ENCODE results near the gene TMEM94. TPM values are rescaled to one million over a fixed set of nuclear protein-coding genes. Genes with fewer than 3 reads are reported as not detected.
"Not testable (repeated sequence)": the region's sequence is repeated elsewhere in the genome, so short reads cannot be mapped to it uniquely, and the experiment has no call there.

The TMEM94 gene
- total RNA-seq, 2 experiments from 2014 or later = 50.4 to 53.5 TPM

DNA sequence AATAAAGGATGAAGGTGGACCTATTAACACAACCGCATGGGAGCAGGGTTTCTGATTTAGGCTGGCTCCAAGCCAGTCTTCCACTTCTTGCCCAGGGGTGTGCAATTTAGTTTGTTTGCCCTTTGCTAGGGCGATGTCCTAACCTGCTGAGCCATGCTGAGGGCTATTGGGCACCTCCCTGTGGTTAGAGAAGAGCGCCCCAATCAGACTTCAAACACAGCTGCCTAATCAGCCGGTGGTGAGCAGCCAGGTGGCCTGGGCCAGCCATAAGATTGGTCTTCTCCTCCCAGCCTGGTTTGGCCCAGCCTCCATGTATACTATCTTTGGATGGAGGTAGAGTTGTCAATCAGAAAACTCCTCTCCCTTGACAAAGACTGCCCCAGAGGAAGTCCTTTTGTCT lies 15.7 kb downstream of the TMEM94 start:
- Mint-ChIP-seq H3K27me3 (ENCODE audit: low read depth) (no peaks in the 10 kb centered on the region), H3K4me1 (ENCODE audit: low read depth) (peaks cover 2% of the 10 kb centered on the region), H3K27ac (no peak overlapping the region), H3K9me3 (no peaks in the 10 kb centered on the region), H3K4me3 (no peak overlapping the region), H3K36me3 (ENCODE audit: low read depth) (peaks cover 6% of the 10 kb centered on the region)
- intact Hi-C loops (cut with micrococcal nuclease) = no loop called here
- CTCF ChIA-PET = interaction anchor here (1.6 kb wide), 1 partner anchor 60 kb away, joined by 3 read pairs; no protein-coding TSS in a partner anchor
- DNase-seq = no peak

DNA sequence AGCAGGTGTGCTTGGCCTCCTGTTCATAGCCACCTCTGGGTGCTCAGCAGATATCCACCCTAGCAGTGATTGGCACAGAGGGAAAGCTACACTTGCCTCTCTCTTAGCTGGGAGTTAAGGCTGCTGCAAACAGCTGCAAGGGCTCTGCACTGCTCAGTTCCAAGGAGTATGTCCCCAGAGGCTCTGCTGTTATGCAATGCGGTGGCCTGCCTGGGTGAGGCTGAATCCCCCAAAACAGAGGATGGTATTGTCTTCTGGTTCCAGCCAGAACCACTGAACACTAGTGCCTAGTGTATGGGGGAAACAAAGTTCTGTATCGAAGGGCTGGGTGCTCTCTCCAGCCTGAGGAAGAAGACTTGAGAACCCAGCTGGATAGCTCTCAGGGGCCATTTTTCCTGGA lies 16.8 kb downstream of the TMEM94 start:
- Mint-ChIP-seq H3K27ac (no peak overlapping the region), H3K4me3 (no peak overlapping the region), H3K9me3 (no peaks in the 10 kb centered on the region), H3K4me1 (ENCODE audit: low read depth) (no peaks in the 10 kb centered on the region), H3K27me3 (ENCODE audit: low read depth) (no peaks in the 10 kb centered on the region), H3K36me3 (ENCODE audit: low read depth) (peaks cover 6% of the 10 kb centered on the region)
- DNase-seq = no peak
- CTCF ChIA-PET = interaction anchor here (1.0 kb wide), 1 partner anchor 128 kb away, joined by 3 read pairs; no protein-coding TSS in a partner anchor
- intact Hi-C loops (cut with micrococcal nuclease) = no loop called here

DNA sequence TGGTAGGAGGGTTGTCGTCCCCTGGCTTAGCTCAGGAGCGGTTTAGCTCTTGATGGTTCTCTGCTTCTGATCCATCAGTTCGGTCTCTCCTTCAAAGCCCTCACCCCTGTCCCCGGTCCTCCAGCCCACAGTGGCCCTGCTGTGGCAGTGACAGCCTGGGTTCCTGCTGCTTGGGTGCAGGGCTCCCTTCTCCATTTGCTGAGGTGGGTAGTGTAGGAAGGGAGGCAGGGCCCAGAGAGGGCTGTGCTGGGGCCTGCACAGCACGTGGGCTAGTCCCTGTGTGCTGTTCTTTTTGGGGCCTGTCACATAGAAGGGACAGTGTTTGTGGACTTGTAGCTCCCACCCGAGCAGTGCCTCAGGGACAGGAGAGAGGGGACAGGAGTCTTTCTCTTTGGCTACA lies 18.3 kb downstream of the TMEM94 start:
- DNase-seq = no peak
- Mint-ChIP-seq H3K9me3 (no peaks in the 10 kb centered on the region), H3K27ac (no peak overlapping the region), H3K27me3 (ENCODE audit: low read depth) (no peaks in the 10 kb centered on the region), H3K4me1 (ENCODE audit: low read depth) (no peaks in the 10 kb centered on the region), H3K4me3 (no peak overlapping the region), H3K36me3 (ENCODE audit: low read depth) (peaks cover 6% of the 10 kb centered on the region)
- CTCF ChIA-PET = no interaction called here
- intact Hi-C loops (cut with micrococcal nuclease) = no loop called here

DNA sequence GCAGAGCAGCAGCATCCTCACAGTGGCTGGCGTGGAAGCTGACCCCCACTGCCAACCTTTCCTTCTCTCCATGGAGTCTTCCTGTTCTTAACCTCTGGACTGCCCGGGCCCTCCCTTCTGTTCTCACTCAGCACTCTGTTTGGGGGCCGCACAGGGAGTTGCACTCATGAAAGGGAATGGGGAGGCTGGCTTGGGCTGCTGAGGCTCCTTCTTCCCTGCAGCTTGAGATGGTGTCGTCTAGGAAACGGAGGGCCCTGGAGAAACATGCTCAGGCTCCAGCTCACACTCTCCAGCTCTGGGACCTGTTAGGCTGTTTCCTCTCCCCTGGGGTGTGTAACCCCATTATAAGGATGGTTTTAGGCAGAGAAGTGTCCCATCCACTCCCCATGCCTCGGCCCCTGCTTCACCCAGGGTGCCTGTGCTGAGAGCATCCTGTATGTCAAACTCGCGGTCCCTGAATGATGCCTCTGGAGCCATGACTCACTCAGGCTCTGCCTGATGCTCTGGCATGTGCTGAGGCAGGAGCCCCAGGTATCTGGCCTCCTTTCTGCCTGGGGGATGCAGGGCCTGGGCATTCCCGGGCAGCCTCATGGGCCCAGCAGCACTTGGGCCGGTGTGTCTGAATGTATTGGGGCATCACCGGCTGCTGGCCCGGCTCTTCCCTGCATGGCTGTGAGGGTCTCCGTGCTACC lies 18.9 kb downstream of the TMEM94 start:
- no peak overlapping the region for H3K4me3 Mint-ChIP-seq
- H3K36me3 Mint-ChIP-seq (ENCODE audit: low read depth) = peaks cover 6% of the 10 kb centered on the region
- no peaks in the 10 kb centered on the region for H3K9me3 Mint-ChIP-seq
- no peak for DNase-seq
- intact Hi-C loops (cut with micrococcal nuclease) = no loop called here
- H3K27ac Mint-ChIP-seq = no peak overlapping the region
- CTCF ChIA-PET = interaction anchor here (0.9 kb wide), 1 partner anchor 28 kb away, joined by 4 read pairs; no protein-coding TSS in a partner anchor
- H3K4me1 Mint-ChIP-seq (ENCODE audit: low read depth) = no peaks in the 10 kb centered on the region
- no peaks in the 10 kb centered on the region for H3K27me3 Mint-ChIP-seq (ENCODE audit: low read depth)

DNA sequence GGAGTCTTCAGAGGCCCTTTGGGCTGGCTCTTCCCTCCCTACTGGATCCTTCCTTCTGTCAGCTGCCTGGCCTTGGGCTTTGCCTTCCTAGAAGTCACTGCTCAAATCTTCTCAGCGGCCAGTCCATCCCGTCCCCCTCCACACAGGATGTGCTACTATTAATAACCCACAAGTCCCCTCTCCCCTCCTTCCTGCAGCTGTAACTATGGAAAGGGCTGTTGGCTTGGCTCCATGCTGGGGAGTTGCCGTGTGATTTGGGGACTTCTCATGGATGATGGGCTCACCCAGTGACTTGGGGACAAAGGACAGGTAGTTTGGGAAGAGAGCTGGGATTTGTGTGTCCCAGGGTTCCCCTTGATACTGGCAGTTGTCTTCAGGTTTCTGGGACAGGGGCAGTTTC lies 19.4 kb downstream of the TMEM94 start:
- DNase-seq = no peak
- H3K4me1 Mint-ChIP-seq (ENCODE audit: low read depth) = no peaks in the 10 kb centered on the region
- no peaks in the 10 kb centered on the region for H3K9me3 Mint-ChIP-seq
- H3K27ac Mint-ChIP-seq = no peak overlapping the region
- intact Hi-C loops (cut with micrococcal nuclease) = no loop called here
- H3K27me3 Mint-ChIP-seq (ENCODE audit: low read depth) = no peaks in the 10 kb centered on the region
- peaks cover 6% of the 10 kb centered on the region for H3K36me3 Mint-ChIP-seq (ENCODE audit: low read depth)
- no peak overlapping the region for H3K4me3 Mint-ChIP-seq
- CTCF ChIA-PET = interaction anchor here (0.6 to 0.9 kb wide), 2 partner anchors 28 to 29 kb away, joined by 3 to 4 read pairs; no protein-coding TSS in a partner anchor

DNA sequence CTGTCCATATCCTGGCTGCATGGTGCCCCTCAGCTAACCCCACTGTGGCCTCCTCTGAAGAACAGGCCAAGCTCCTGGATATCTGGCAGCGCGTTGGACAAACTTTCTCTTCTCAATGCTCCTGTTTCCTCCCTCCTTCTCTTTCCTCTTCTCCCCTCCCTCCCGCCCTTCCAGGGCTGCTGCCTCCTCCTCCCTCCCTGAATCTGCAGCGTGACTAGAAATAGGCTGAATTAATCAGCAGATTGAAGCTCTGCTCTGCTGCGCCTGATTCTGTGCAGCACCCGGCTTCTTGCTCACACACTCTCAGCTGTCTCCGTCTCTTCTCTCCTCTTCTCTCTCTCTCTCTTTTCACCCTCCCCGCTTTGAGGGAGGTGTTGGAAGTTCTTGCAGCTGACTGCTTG lies 19.8 kb downstream of the TMEM94 start:
- H3K4me3 Mint-ChIP-seq = no peak overlapping the region
- no peaks in the 10 kb centered on the region for H3K9me3 Mint-ChIP-seq
- H3K27ac Mint-ChIP-seq = no peak overlapping the region
- CTCF ChIA-PET = interaction anchor here (0.6 to 0.9 kb wide), 2 partner anchors 27 to 29 kb away, joined by 3 to 4 read pairs; no protein-coding TSS in a partner anchor
- no peaks in the 10 kb centered on the region for H3K27me3 Mint-ChIP-seq (ENCODE audit: low read depth)
- no peaks in the 10 kb centered on the region for H3K4me1 Mint-ChIP-seq (ENCODE audit: low read depth)
- intact Hi-C loops (cut with micrococcal nuclease) = no loop called here
- peaks cover 6% of the 10 kb centered on the region for H3K36me3 Mint-ChIP-seq (ENCODE audit: low read depth)
- no peak for DNase-seq

DNA sequence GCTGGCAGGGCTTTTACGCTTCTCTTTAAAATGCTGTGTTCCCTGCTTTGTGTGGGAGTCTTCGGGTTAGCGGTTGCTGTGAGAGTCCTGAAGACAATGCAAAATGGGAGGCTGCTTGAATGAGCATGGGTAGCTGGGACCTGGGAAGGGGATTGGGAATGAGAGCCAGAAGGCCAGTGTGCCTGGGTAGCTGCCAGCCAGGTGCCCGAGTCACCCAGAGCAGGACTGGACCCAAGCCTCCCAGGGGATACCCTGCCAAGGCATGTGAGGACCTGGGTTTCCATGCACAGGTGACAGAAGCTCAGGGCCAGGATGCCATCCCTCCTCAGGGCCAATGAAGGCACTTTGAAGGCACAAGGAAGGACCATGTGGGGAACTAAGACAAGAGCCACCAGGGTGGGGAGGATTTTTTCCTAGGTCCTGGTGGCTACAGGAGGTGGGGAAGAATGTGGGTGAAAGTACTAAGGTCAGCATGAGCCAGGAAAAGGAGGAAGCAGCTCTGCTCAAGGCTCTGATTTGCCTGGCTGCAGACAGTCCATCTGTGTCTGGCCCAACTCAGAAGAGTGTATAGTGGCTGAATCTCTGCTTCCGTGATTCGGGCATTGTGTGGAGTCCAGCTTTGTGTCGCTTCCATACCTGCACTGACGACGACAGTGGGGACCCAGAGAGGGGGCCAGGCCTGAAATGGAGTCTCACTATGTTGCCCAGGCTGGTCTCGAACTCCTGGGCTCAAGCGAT lies 20.5 kb downstream of the TMEM94 start:
- CTCF ChIA-PET = interaction anchor here (0.6 kb wide), 1 partner anchor 28 kb away, joined by 3 read pairs; no protein-coding TSS in a partner anchor
- no peak overlapping the region for H3K27ac Mint-ChIP-seq

DNA sequence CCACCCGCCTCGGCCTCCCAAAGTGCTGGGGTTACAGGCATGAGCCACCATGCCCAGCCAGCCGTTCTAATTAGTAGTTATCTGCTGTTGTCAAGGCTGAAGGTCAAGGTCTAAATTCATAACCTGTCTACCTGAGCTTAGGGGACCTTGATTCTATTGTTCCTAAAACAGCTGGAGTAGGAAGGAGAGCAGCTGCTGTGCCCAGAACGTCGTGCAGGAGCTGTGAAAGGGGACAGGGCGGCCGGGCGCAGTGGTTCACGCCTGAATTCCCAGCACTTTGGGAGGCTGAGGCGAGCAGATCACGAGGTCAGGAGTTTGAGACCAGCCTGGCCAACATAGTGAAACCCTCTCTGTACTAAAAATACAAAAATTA lies 21.0 kb downstream of the TMEM94 start:
- H3K36me3 Mint-ChIP-seq (ENCODE audit: low read depth); H3K27me3 Mint-ChIP-seq (ENCODE audit: low read depth); CTCF ChIA-PET; H3K9me3 Mint-ChIP-seq; intact Hi-C loops (cut with micrococcal nuclease); H3K27ac Mint-ChIP-seq; H3K4me3 Mint-ChIP-seq; DNase-seq; H3K4me1 Mint-ChIP-seq (ENCODE audit: low read depth): not testable (repeated sequence)

More for the DNA sequence above, 20.5 kb downstream of the TMEM94 start:
- Mint-ChIP-seq H3K27me3 (ENCODE audit: low read depth) (no peaks in the 10 kb centered on the region), H3K36me3 (ENCODE audit: low read depth) (peaks cover 6% of the 10 kb centered on the region), H3K4me1 (ENCODE audit: low read depth) (no peaks in the 10 kb centered on the region), H3K9me3 (no peaks in the 10 kb centered on the region), H3K4me3 (no peak overlapping the region)
- DNase-seq = no peak
- intact Hi-C loops (cut with micrococcal nuclease) = no loop called here

DNA sequence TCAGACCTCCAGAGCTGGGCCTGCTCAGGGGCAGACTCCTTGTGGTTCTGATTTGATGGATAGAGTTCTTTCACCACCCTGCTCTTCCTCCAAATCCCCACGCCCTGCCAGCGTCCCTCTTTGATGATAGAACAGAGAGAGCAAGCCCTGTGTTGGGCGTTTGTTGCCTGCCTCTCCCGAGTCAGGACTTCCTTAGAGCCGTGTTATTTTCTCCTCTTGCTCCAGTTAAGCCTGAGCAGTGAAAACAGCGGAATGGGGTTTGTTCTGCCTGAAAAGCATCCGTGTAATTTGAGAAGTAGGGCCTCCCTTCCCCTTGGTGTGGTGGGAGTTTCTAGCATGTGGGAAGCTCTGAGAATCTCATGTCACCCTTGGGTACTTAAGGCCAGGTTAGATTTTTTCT lies 22.1 kb downstream of the TMEM94 start:
- Mint-ChIP-seq H3K36me3 (ENCODE audit: low read depth) (peaks cover 7% of the 10 kb centered on the region), H3K9me3 (no peaks in the 10 kb centered on the region), H3K27ac (no peak overlapping the region), H3K4me3 (no peak overlapping the region), H3K27me3 (ENCODE audit: low read depth) (no peaks in the 10 kb centered on the region), H3K4me1 (ENCODE audit: low read depth) (no peaks in the 10 kb centered on the region)
- DNase-seq = no peak
- CTCF ChIA-PET = no interaction called here
- intact Hi-C loops (cut with micrococcal nuclease) = no loop called here

DNA sequence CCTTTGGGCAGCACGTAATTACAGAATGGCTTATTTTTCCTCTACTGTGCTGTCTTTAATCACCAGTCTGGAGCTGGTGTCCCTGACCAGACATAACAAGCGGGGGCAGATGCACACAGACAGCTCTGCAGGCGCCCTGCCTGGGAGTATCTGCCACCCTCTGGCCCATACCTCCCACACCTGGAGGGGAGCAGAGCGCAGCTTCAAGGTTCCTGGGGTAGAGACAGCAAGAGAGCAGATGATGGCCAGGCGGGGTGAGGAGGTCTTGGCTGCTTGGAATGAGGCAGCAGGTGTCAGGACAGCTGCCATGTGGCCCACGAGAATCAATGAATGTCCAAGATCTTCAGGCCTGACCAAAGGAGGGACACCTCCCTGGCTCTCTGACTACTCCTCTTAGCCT lies 23.8 kb downstream of the TMEM94 start:
- peaks cover 7% of the 10 kb centered on the region for H3K36me3 Mint-ChIP-seq (ENCODE audit: low read depth)
- no peak for DNase-seq
- intact Hi-C loops (cut with micrococcal nuclease) = no loop called here
- H3K4me3 Mint-ChIP-seq = no peak overlapping the region
- H3K27ac Mint-ChIP-seq = no peak overlapping the region
- no peaks in the 10 kb centered on the region for H3K9me3 Mint-ChIP-seq
- H3K4me1 Mint-ChIP-seq (ENCODE audit: low read depth) = peaks cover 2% of the 10 kb centered on the region
- H3K27me3 Mint-ChIP-seq (ENCODE audit: low read depth) = no peaks in the 10 kb centered on the region
- CTCF ChIA-PET = interaction anchor here (0.6 kb wide), 1 partner anchor 169 kb away, joined by 4 read pairs; no protein-coding TSS in a partner anchor

DNA sequence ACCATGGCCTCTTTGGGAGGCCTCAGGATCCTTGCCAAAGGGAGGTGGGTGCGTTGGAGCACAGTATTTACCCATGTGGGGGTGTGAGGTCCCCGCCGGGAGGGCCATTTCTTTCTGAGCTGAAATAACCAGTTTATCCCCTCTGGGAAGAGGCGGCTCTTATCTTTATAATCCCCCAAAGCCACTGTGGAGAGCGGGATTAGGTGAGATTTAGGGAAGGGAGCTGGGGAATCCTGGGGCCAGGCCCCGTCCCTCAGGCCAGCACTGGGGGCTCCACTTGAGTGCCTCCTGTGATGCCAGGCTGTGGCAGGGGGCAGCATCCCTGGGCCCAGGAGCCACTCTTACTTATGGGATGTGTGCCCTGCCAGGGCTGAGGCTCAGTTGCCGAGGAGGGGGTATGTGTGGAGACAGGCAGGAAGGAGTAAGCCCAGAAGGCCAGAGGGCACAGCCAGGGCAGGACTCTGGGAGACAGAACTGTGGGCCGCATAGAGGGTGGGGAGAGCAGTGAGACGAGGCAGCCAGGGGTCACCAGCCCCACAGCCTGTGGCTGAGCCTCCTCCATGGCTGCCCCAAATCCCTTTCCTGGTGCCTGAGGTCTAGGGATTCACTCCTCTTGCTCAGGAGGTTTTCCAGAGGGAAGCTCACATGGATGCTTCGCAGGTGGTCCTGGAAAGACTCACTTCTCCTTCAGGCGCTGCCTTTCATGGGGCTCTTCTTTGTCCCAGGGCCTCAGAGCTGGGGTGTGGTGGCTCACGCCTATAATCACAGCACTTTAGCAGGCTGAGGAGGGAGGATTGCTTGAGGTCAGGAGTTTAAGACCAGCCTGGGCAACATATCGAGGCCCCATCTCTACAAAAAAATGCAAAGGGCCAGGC lies 25.0 kb downstream of the TMEM94 start:
- CTCF ChIA-PET = interaction anchor here (0.6 kb wide), 1 partner anchor 120 kb away, joined by 3 read pairs; no protein-coding TSS in a partner anchor
- Mint-ChIP-seq H3K36me3 (ENCODE audit: low read depth) (peaks cover 6% of the 10 kb centered on the region), H3K27ac (no peak overlapping the region), H3K9me3 (no peaks in the 10 kb centered on the region), H3K4me1 (ENCODE audit: low read depth) (peaks cover 5% of the 10 kb centered on the region), H3K27me3 (ENCODE audit: low read depth) (no peaks in the 10 kb centered on the region), H3K4me3 (no peak overlapping the region)
- intact Hi-C loops (cut with micrococcal nuclease) = no loop called here
- no peak for DNase-seq

Measured in activated naive CD4-positive, alpha-beta T cell treated with anti-CD3 and anti-CD28 coated beads for 36 hours (primary cell).